Measurements from ENCODE around the gene ARHGDIG.
"Not testable (repeated sequence)": the region's sequence is repeated elsewhere in the genome, so short reads cannot be mapped to it uniquely, and the experiment has no call there.

ARHGDIG gene

DNA sequence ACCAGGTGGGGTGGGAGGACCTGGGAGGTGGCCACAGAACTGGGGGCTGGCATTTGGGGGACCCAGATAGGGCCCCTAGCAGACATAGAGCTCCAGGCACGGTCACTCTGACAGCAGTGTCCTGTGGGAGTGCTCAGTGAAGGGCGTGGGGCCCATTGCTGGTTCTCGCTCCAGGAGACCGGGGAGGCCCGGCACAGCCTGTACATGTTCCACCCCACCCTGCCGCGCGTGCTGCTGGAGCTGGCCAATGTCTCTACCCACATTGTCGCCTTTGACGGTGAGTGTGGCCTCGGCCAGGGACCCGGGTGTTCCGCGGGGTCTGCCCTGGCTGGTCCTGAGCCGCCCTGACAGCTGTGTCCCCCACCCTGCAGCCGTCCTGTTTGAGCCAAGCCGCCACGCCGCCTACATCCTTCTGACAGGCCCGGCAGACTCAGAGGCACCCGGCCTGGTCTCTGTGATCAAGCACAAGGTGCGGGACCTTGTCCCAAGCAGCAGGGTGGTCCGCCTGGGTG is 15.9 kb upstream of the ARHGDIG start:
- FAIRE-seq: no peak

GRCh38 chr16:265002-265529 is 15.3 kb upstream of the ARHGDIG start:
- no peak for FAIRE-seq

- FAIRE-seq: no peak
These were observed 14.7 kb upstream of the ARHGDIG start for GRCh38 chr16:265711-266110.

DNA sequence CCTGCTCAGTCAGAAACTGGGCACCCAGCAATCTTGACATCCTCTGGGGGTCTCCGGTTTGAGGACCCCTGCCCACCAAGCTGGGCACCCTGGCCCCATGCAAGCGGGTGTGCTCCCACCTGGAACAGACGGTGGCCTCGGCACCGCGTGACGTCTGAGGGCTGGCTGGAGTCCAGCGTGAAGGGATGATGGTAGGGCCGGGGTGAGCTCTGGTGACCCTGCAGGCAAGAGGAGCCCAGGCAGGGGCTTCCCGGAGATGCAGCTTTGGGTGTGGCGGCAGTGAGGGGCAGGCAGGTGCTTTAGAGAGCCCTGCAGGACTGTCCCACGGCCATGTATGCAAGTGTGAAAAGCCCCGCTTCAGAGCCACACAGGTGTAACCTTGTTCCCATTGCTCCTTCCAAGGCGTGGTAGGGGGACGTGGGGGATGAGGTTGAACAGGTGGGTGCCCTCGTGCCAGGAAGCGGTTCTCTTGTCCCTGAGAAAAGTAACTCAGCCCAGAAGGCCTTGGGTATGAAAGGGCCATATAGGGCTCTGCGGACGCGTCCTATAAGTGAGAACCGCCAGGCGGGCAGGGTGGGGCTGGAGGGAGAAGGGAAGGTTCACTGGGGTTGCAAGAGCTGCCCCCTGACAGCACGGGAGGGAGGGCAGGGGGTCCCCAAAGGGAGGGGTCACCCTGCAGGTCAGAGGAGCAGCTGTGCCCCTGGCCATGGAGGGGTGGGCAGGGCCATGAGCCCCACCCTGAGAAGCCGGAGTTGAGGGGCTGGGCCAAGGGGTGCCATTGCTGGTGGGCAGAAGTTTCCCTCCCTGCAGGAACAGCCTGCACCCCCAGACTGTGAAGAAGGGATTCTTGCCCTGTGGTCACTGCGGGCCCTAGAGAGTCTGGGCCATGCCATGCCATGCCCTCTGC is 13.9 kb upstream of the ARHGDIG start:
- no peak for FAIRE-seq

GRCh38 chr16:267562-267961 is 12.8 kb upstream of the ARHGDIG start:
- FAIRE-seq: not testable (repeated sequence)

GRCh38 chr16:268141-269053 is 12.0 kb upstream of the ARHGDIG start:
- no peak for FAIRE-seq

DNA sequence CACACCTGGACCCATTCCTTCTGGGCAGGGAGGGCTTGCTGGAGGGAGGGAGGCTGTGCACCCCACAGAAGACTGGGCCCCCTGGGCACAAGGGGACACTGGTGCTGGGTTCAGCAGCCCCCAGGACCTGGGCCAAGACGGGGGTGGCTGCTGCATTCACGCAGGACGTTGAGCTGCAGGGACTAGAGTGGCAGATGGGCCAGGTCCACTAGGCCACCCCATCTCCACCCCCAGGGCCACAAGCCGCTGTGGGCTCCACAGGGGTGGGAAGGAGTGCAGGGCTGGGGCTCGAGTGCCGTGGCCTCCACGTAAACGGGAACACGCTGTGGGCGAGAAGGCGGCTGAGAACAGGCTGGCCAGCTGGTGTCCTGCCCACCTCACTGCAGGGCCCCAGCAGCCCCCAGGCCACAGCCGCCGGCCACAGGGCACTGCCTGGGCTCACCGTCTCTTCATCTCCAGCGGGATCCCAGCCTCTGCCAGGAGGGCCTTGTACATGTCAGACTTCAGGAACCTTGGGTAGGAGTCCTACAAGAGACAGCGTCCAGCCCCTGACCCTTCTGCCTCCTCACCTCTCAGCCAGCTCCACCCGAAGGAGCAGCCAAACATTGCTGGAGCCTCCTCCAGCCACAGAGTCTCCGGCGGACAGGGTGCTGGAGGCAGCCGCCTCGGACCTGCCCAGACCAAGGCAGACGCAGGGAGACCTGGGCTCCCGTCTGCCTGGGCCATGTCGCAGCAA is 11.2 kb upstream of the ARHGDIG start:
- no peak for FAIRE-seq

- FAIRE-seq: no peak
These were observed 9.8 kb upstream of the ARHGDIG start for GRCh38 chr16:270381-271255.

DNA sequence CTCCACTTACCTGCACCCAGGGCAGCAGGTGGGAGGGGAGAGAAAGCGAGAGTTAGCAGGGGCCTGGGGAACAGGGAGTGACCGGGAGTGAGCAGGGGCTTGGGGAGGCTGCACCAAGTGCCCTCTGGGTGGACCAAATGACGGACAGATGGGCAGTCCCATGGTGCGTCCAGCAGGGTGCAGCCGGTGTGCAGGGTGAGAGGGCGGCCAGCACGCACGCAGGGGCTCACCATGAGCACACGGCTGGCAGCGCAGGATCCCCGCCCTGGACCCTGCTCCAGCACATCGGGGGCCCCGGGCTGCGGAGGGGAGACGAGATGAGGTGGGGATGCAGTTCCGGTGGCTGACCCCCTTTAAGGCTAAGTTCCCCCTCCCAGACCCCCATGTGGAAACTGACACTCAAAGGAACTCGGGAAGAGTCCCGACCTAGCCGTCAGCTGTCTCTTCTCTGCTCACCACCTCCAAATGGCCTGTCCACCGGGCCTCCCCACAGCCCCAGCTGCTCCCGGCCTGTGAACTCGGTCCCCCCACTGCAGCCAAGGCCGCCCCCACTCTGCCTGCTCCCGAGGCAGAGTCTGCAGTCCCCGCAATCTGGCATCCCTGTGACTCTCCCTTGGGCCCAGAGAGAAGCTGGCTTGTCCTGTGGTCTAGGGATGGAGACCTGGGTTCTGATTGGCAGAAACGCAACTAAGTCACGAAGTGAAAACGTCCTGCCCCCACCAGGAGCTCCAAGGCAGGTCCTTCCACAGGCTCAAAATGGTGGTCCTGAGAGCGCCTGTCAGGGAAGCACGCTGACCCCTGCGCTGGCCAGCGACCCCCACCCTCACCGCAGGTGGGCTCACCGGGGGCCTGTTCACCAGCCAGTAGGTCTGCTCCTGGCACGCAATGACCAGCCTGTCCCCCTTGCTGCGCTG is 7.5 kb upstream of the ARHGDIG start:
- FAIRE-seq: no peak

GRCh38 chr16:273547-274421 is 6.6 kb upstream of the ARHGDIG start:
- no peak for FAIRE-seq

GRCh38 chr16:275041-275641 is 5.2 kb upstream of the ARHGDIG start:
- FAIRE-seq: no peak

DNA sequence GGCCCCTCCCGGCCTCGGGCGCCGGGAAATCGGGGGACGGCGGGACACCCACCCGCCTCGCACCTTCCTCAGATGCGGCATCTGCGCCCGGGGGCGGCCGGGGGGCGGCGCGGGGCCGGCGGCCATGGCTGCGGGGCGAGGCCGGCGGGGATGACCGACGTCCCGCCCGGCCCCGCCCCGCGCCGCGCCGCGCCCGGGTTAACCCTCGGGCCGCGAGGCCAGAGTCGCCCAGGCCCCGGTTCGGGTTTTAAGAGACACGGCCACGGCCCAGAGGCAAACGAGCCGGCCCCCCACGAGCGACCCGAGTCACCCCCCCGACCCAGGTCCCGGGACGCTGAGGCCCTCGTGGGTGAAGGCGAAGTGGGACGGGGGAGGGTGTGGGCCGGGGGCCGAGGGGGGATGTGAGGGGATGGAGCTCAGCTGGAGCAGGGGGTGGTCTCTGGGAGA is 4.6 kb upstream of the ARHGDIG start, which contains the start of gene RGS11:
TSS of gene RGS11 (minus strand) at position 159 of the 447 bp plus-strand sequence. CDS start at position 126, 33 bp downstream.
- no peak for FAIRE-seq

DNA sequence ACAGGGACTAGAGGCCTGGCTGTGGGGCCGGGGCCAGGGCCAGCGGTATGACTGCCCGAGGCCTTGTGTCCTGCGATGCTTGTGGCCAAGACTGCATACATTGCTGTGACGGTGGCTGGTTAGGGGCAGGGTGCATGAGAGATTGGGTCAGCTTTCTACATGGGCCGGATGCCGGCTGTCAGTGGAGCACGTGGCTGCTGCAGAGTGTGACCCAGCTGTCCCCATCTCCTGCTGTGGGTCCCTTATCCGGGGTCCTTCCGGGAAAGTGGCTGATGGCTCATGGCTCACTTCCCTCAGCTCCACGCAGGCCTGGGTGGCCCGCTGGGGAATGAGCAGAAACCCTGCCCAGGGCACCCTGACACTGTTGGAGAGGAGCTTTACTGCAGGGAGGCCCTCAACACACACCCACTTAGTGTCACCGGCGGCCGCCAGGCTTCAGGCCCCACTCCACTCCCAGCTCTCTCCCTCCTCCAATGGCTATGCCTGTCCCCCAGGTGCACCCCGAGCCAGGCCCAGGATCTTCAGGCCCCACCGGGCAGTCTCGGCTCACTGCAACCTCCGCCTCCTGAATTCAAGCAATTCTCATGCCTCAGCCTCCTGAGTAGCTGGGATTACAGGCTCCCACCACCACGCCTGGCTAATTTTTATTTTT is 3.8 kb upstream of the ARHGDIG start:
- no peak for FAIRE-seq

GRCh38 chr16:278863-279366 is 1.5 kb upstream of the ARHGDIG start:
- no peak for FAIRE-seq

DNA sequence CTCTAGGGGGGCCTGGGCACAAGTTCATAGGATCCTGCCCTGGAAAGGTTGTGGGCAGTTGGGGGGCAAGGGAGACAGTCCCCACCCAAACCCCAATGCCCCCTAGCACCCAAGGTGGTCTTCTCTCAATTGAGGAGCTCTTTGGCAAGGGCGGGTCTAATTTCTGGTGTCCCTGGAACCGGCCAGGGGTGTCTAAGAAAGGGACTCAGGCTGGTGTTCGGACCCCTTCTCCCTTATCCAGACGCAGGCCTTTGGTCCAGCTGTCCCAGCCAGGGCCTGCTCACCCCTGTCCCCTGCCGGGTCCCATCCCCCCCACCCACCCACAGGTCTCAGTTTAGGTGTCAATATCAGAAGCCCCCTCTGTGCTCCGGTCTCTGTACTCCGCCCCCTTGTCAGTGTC is 860 bp upstream of the ARHGDIG start:
- no peak for FAIRE-seq

DNA sequence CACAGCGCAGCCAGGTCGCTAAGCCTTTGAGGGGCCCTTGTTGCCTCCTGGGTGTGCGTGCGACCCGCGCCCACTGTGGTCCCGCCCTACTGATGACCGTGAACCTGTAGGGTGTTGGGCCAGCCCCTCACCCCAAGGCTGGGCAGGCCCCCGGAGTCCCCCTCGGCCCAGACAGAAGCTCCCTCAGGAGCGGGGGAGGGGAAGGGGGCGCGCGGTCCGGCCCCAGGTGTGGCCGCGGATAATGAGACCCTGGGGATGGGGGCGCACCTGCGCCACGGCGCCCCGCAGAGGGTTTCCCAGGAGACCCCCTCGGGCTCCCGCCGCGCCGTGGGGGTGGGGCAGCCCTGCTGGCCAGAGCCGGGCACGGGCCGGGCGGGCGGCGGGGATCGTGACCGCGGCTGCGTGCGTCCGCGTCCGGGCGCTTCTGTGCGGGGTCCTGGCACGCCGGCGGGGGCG is 358 bp upstream of the ARHGDIG start:
- no peak for FAIRE-seq

DNA sequence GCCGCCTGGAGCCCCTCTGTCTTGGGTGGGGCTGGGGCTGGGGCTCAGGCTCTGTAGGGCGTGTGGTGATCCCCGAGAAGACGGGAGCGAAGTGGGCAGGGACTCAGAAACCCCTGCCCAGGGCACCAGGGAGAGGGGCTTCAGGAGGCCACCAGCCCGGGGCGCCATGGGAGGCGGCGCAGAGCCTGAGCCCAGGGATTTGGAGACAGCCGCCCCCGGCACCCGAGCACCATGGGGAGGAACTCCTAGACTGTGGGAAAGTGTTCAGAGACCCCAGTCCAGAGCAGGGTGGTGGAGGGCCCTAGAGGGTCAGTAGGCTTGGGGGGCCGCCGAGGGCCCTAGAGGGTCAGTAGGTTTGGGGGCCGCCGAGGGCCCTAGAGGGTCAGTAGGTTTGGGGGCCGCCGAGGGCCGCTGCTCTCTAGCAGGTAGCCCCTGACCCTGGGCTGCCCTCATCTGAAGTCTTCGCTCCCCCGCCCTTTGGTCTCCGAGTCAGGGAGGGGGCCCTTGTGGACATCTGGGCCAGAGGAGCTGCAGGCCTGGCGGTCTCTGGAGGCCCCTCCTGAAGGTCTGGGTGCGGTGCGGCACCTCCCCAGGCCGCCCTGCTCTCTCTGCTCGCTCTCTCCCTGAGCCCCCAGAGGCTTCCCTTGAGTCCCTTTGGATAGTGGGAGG is 734 bp downstream of the ARHGDIG start:
- FAIRE-seq: no peak

Measured in islet of Langerhans (tissue), 1 donor.